Measurements from ENCODE around the gene SPATS2.
"Not testable (repeated sequence)": the region's sequence is repeated elsewhere in the genome, so short reads cannot be mapped to it uniquely, and the experiment has no call there.

Gene SPATS2

GRCh38 chr12:49503674-49504180 lies 136.5 kb downstream of the SPATS2 start:
- no peaks in the 10 kb centered on the region for H3K27me3 ChIP-seq (replicated peaks; ENCODE audit: control insufficient read depth, insufficient read depth, low read length, poor library complexity, severe bottlenecking)
- no peak for DNase-seq
- H3K36me3 ChIP-seq (ENCODE audit: control insufficient read depth, insufficient read depth, low read length), result no peaks in the 10 kb centered on the region
- no peak overlapping the region for H3K4me3 ChIP-seq (ENCODE audit: insufficient read depth, low read depth, low read length, poor library complexity, severe bottlenecking)
- H3K4me1 ChIP-seq (ENCODE audit: control insufficient read depth, insufficient read depth, low read length, poor library complexity, severe bottlenecking), result no peaks in the 10 kb centered on the region
- no peak overlapping the region for H3K27ac ChIP-seq (ENCODE audit: insufficient read depth, low read length, poor library complexity, severe bottlenecking)
- no peaks in the 10 kb centered on the region for H3K9me3 ChIP-seq (ENCODE audit: control insufficient read depth, low read length)

DNA sequence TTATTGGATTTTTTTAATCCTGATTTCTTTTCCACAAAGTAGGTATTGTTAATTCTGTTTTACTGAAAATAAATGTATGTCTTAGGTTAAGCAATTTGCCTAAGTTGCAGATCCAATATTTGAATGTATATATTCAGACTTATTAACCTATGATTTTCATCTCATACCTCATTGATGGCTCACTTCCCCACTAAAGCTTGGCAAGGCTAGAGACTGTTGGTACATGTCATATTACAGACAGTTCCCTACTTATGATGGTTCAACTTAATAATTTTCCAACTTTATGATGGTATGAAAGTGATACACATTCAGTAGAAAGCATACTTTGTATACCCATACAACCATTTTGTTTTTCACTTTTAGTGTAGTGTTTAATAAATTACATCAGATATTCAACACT lies 138.4 kb downstream of the SPATS2 start:
- no peak for DNase-seq
- Histone ChIP-seq H3K27ac (ENCODE audit: insufficient read depth, low read length, poor library complexity, severe bottlenecking) (no peak overlapping the region), H3K27me3 (replicated peaks; ENCODE audit: control insufficient read depth, insufficient read depth, low read length, poor library complexity, severe bottlenecking) (no peaks in the 10 kb centered on the region), H3K4me3 (ENCODE audit: insufficient read depth, low read depth, low read length, poor library complexity, severe bottlenecking) (no peak overlapping the region), H3K36me3 (ENCODE audit: control insufficient read depth, insufficient read depth, low read length) (no peaks in the 10 kb centered on the region), H3K4me1 (ENCODE audit: control insufficient read depth, insufficient read depth, low read length, poor library complexity, severe bottlenecking) (no peaks in the 10 kb centered on the region), H3K9me3 (ENCODE audit: control insufficient read depth, low read length) (no peaks in the 10 kb centered on the region)

GRCh38 chr12:49507139-49507538 lies 139.9 kb downstream of the SPATS2 start:
- H3K27me3 ChIP-seq (replicated peaks; ENCODE audit: control insufficient read depth, insufficient read depth, low read length, poor library complexity, severe bottlenecking), result no peaks in the 10 kb centered on the region
- H3K36me3 ChIP-seq (ENCODE audit: control insufficient read depth, insufficient read depth, low read length), result no peaks in the 10 kb centered on the region
- H3K4me3 ChIP-seq (ENCODE audit: insufficient read depth, low read depth, low read length, poor library complexity, severe bottlenecking), result no peak overlapping the region
- no peak overlapping the region for H3K27ac ChIP-seq (ENCODE audit: insufficient read depth, low read length, poor library complexity, severe bottlenecking)
- no peaks in the 10 kb centered on the region for H3K4me1 ChIP-seq (ENCODE audit: control insufficient read depth, insufficient read depth, low read length, poor library complexity, severe bottlenecking)
- no peaks in the 10 kb centered on the region for H3K9me3 ChIP-seq (ENCODE audit: control insufficient read depth, low read length)
- DNase-seq, result no peak

DNA sequence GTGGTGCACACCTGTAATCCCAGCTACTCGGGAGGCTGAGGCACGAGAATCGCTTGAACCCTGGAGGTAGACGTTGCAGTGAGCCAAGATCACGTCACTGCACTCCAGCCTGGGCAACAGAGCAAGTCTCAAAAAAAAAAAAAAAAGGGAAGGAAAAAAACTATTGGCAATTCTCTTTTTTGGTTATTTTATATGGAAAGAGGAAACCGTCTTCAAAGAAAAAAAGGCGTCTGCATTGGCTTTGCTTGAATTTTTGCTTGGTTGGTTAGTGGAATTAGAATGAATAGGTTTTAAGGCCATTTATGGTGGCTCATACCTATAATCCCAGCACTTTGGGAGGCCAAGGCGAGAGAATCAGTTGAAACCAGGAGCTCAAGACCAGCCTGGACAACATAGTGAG lies 142.4 kb downstream of the SPATS2 start:
- DNase-seq; H3K4me3 ChIP-seq (ENCODE audit: insufficient read depth, low read depth, low read length, poor library complexity, severe bottlenecking); H3K36me3 ChIP-seq (ENCODE audit: control insufficient read depth, insufficient read depth, low read length); H3K4me1 ChIP-seq (ENCODE audit: control insufficient read depth, insufficient read depth, low read length, poor library complexity, severe bottlenecking); H3K9me3 ChIP-seq (ENCODE audit: control insufficient read depth, low read length); H3K27me3 ChIP-seq (replicated peaks; ENCODE audit: control insufficient read depth, insufficient read depth, low read length, poor library complexity, severe bottlenecking); H3K27ac ChIP-seq (ENCODE audit: insufficient read depth, low read length, poor library complexity, severe bottlenecking): not testable (repeated sequence)

GRCh38 chr12:49511410-49511809 lies 144.1 kb downstream of the SPATS2 start:
- H3K4me1 ChIP-seq (ENCODE audit: control insufficient read depth, insufficient read depth, low read length, poor library complexity, severe bottlenecking), result no peaks in the 10 kb centered on the region
- H3K36me3 ChIP-seq (ENCODE audit: control insufficient read depth, insufficient read depth, low read length), result no peaks in the 10 kb centered on the region
- H3K27ac ChIP-seq (ENCODE audit: insufficient read depth, low read length, poor library complexity, severe bottlenecking), result no peak overlapping the region
- H3K9me3 ChIP-seq (ENCODE audit: control insufficient read depth, low read length), result no peaks in the 10 kb centered on the region
- no peak overlapping the region for H3K4me3 ChIP-seq (ENCODE audit: insufficient read depth, low read depth, low read length, poor library complexity, severe bottlenecking)
- no peaks in the 10 kb centered on the region for H3K27me3 ChIP-seq (replicated peaks; ENCODE audit: control insufficient read depth, insufficient read depth, low read length, poor library complexity, severe bottlenecking)
- no peak for DNase-seq

DNA sequence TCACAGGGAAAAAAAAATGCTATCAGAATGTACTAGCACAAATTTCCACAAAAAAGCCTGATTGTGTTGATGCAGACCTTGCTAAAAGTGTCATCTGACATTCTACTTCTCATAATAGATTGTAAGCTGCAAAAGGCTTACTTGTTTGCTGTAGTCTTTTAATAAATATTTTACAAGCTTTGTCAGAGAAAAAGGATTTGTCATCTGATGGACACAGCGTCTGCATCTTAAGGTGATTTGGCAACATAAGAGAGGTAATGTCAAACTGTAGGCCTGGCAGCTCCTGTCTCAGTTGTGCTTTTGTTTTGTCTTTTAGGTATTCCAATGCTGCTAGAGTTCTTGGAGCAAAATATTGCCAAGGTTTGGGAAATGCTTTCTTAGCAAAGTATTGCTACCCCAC lies 145.3 kb downstream of the SPATS2 start:
- no peak overlapping the region for H3K4me3 ChIP-seq (ENCODE audit: insufficient read depth, low read depth, low read length, poor library complexity, severe bottlenecking)
- H3K27ac ChIP-seq (ENCODE audit: insufficient read depth, low read length, poor library complexity, severe bottlenecking), result no peak overlapping the region
- no peaks in the 10 kb centered on the region for H3K27me3 ChIP-seq (replicated peaks; ENCODE audit: control insufficient read depth, insufficient read depth, low read length, poor library complexity, severe bottlenecking)

GRCh38 chr12:49515266-49515665 lies 148.0 kb downstream of the SPATS2 start:
- H3K27me3 ChIP-seq (replicated peaks; ENCODE audit: control insufficient read depth, insufficient read depth, low read length, poor library complexity, severe bottlenecking), result no peaks in the 10 kb centered on the region
- no peak overlapping the region for H3K4me3 ChIP-seq (ENCODE audit: insufficient read depth, low read depth, low read length, poor library complexity, severe bottlenecking)
- no peaks in the 10 kb centered on the region for H3K4me1 ChIP-seq (ENCODE audit: control insufficient read depth, insufficient read depth, low read length, poor library complexity, severe bottlenecking)
- no peak for DNase-seq
- H3K9me3 ChIP-seq (ENCODE audit: control insufficient read depth, low read length), result no peaks in the 10 kb centered on the region
- H3K27ac ChIP-seq (ENCODE audit: insufficient read depth, low read length, poor library complexity, severe bottlenecking), result no peak overlapping the region
- H3K36me3 ChIP-seq (ENCODE audit: control insufficient read depth, insufficient read depth, low read length), result no peaks in the 10 kb centered on the region

More for the DNA sequence above, 145.3 kb downstream of the SPATS2 start:
- Histone ChIP-seq H3K9me3 (ENCODE audit: control insufficient read depth, low read length) (no peaks in the 10 kb centered on the region), H3K36me3 (ENCODE audit: control insufficient read depth, insufficient read depth, low read length) (no peaks in the 10 kb centered on the region), H3K4me1 (ENCODE audit: control insufficient read depth, insufficient read depth, low read length, poor library complexity, severe bottlenecking) (no peaks in the 10 kb centered on the region)
- DNase-seq, result no peak

GRCh38 chr12:49518914-49519573 lies 151.8 kb downstream of the SPATS2 start:
- DNase-seq, result no peak
- H3K9me3 ChIP-seq (ENCODE audit: control insufficient read depth, low read length), result no peaks in the 10 kb centered on the region
- H3K36me3 ChIP-seq (ENCODE audit: control insufficient read depth, insufficient read depth, low read length), result no peaks in the 10 kb centered on the region
- H3K4me1 ChIP-seq (ENCODE audit: control insufficient read depth, insufficient read depth, low read length, poor library complexity, severe bottlenecking), result no peaks in the 10 kb centered on the region
- no peak overlapping the region for H3K4me3 ChIP-seq (ENCODE audit: insufficient read depth, low read depth, low read length, poor library complexity, severe bottlenecking)
- H3K27ac ChIP-seq (ENCODE audit: insufficient read depth, low read length, poor library complexity, severe bottlenecking), result no peak overlapping the region
- H3K27me3 ChIP-seq (replicated peaks; ENCODE audit: control insufficient read depth, insufficient read depth, low read length, poor library complexity, severe bottlenecking), result no peaks in the 10 kb centered on the region

GRCh38 chr12:49519574-49519936 lies 152.3 kb downstream of the SPATS2 start:
- H3K4me1 ChIP-seq (ENCODE audit: control insufficient read depth, insufficient read depth, low read length, poor library complexity, severe bottlenecking), result no peaks in the 10 kb centered on the region
- no peak overlapping the region for H3K27ac ChIP-seq (ENCODE audit: insufficient read depth, low read length, poor library complexity, severe bottlenecking)
- DNase-seq, result no peak
- H3K4me3 ChIP-seq (ENCODE audit: insufficient read depth, low read depth, low read length, poor library complexity, severe bottlenecking), result no peak overlapping the region
- H3K36me3 ChIP-seq (ENCODE audit: control insufficient read depth, insufficient read depth, low read length), result no peaks in the 10 kb centered on the region
- H3K9me3 ChIP-seq (ENCODE audit: control insufficient read depth, low read length), result no peaks in the 10 kb centered on the region
- H3K27me3 ChIP-seq (replicated peaks; ENCODE audit: control insufficient read depth, insufficient read depth, low read length, poor library complexity, severe bottlenecking), result no peaks in the 10 kb centered on the region

DNA sequence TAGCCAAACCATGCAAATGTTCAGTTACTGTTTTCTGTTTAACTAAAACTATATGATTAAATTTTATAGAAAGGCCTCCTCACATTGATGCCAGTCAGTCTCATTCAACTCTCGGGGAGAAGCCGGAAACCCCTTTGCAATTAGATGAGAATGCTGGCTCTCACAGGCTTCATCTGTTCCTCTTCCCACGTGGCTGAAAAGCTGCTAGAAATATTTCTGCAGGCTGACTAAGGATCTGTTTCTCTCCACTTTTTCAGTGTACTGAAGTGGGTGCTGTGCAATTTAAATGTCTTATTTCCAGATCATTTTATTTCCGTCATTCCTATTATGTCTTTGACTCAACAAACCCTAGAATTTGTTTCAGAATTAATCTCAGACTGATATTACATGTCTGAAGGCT lies 154.1 kb downstream of the SPATS2 start:
- H3K4me3 ChIP-seq (ENCODE audit: insufficient read depth, low read depth, low read length, poor library complexity, severe bottlenecking), result no peak overlapping the region
- no peak overlapping the region for H3K27ac ChIP-seq (ENCODE audit: insufficient read depth, low read length, poor library complexity, severe bottlenecking)
- peaks cover 4% of the 10 kb centered on the region for H3K36me3 ChIP-seq (ENCODE audit: control insufficient read depth, insufficient read depth, low read length)

More for the DNA sequence above, 154.1 kb downstream of the SPATS2 start:
- no peak for DNase-seq
- H3K27me3 ChIP-seq (replicated peaks; ENCODE audit: control insufficient read depth, insufficient read depth, low read length, poor library complexity, severe bottlenecking), result no peaks in the 10 kb centered on the region
- no peaks in the 10 kb centered on the region for H3K4me1 ChIP-seq (ENCODE audit: control insufficient read depth, insufficient read depth, low read length, poor library complexity, severe bottlenecking)
- H3K9me3 ChIP-seq (ENCODE audit: control insufficient read depth, low read length), result no peaks in the 10 kb centered on the region
